Heart right ventricle (tissue), 16 donors: Measurements from ENCODE around the gene TLE3. TPM values are rescaled to one million over a fixed set of nuclear protein-coding genes. Genes with fewer than 3 reads are reported as not detected.

Source experiments
- ATAC-seq, 8 donors: fragments of 200-7000 bp; cut with Tn5 transposase; one replicate each; pipeline ENCODE4 v1.9.1; 2020; ENCODE audit warnings: mild to moderate bottlenecking in 8 of 8, moderate library complexity in 8 of 8, moderate number of reproducible peaks in 1 of 8
- DNase-seq, 2 donors: peaks; one replicate each; pipeline ENCODE4 v3.0.0-alpha.2; 2020
- H3K27ac ChIP-seq, 10 donors: fragments of 200-600 bp; sonication (generic) in 2 of 10; one replicate each; pipeline versions ENCODE4 v1.5.0 to v1.8.0; 2020 to 2022; ENCODE audit warnings: mild to moderate bottlenecking in 3 of 10
- H3K27me3 ChIP-seq, 7 donors: fragments of 200-600 bp; one replicate each; pipeline ENCODE4 v1.8.0; 2021 to 2022; ENCODE audit warnings: mild to moderate bottlenecking in 2 of 7
- H3K36me3 ChIP-seq, 9 donors: fragments of 200-600 bp; sonication (generic) in 1 of 9; one replicate each; pipeline versions ENCODE4 v1.5.0 to v1.8.0; 2020 to 2022; ENCODE audit warnings: mild to moderate bottlenecking in 2 of 9
- H3K4me1 ChIP-seq, 9 donors: fragments of 200-600 bp; sonication (generic) in 1 of 9; one replicate each; pipeline versions ENCODE4 v1.5.0 to v1.8.0; 2020 to 2022; ENCODE audit warnings: mild to moderate bottlenecking in 4 of 9
- H3K4me3 ChIP-seq, 10 donors: fragments of 200-600 bp; sonication (generic) in 2 of 10; one replicate each; pipeline versions ENCODE4 v1.5.0 to v1.8.0; 2020 to 2022; ENCODE audit warnings: mild to moderate bottlenecking in 7 of 10, moderate library complexity in 2 of 10
- H3K9me3 ChIP-seq, 11 donors: fragments of 200-600 bp in 10 of 11; sonication (generic) in 2 of 11; one replicate each; pipeline versions ENCODE4 v1.5.0 to v1.8.0; 2013 to 2022; ENCODE audit warnings: mild to moderate bottlenecking in 2 of 11, control low read depth in 1 of 11, moderate library complexity in 1 of 11
- WGBS, 2 donors: extraction: QIAGEN DNeasy Blood & Tissue Kit; methylation state at CpG; one replicate each; pipeline ENCODE4 v1.1.7; 2013; ENCODE audit warnings: inconsistent platforms in 1 of 2; 5-methylcytosine and 5-hydroxymethylcytosine counted together
- intact Hi-C, 10 donors: fragments of 100-400 bp; cut with DNase I; formaldehyde crosslinking; loops; one replicate each; pipeline versions ENCODE4 v1.11.1 to v1.14.2; 2022
- polyA plus RNA-seq, 2 donors: library from polyadenylated mRNA; stranded (reverse); fragments of 200-250 nt; gene quantifications; one replicate each; pipeline ENCODE4 v1.2.3, GENCODE V29; 2013
- total RNA-seq, 10 donors: library from RNA; stranded (reverse); fragmentation: NEBNext Ultra II Directional in 3 of 10; extraction: Animal tissue kit (Norgen Biotek cat#: 25700) in 3 of 10; gene quantifications; one replicate each; pipeline versions ENCODE4 v1.2.1 to v1.2.4, GENCODE V29; 2021 to 2023
- TF ChIP-seq, protein P1 (sequence below), 9 donors: fragments of 200-600 bp; sonication (generic) in 2 of 9; IDR thresholded peaks; one replicate each; pipeline versions ENCODE4 v1.5.0 to v1.8.0; 2021 to 2022; ENCODE audit warnings: antibody characterized with exemption in 9 of 9, mild to moderate bottlenecking in 5 of 9, moderate library complexity in 1 of 9
- donor health status: Arrhythmogenic right ventricular cardiomyopathy.
- donor health status: ischemic (EF 13 %, LVEDD 7.1; RV severe dilation, severe dysfunction).
- donor health status: healthy with polysubstance abuse.
- donor health status: DM: no; HTN: yes; CAD: no.
- donor health status: DM: no; HTN: no; CAD: no.
- donor health status: ischemic (EF 25% LVEDD 6.9; RV normal size, moderate dysfunction).
- donor health status: ischemic (EF 25% LVEDD 5.7; RV mildly dilated, moderate dysfunction).
- donor health status: healthy.
- donor health status: DM: yes; HTN: yes; CAD: no.
- donor health status: Ischemic cardiomyopathy.
- donor health status: ischemic (EF 35%, LVEDD 5.7; RV mildly dilated, moderate dysfunction).
- donor health status: nonischemic (EF 11% LVEDD 7.7; RV severe dilation, severe dysfunction).
- donor health status: DM: yes; HTN: yes; CAD: no.
- donor health status: PGD.
- donor health status: ischemic (EF 29% LVEDD 5.4; RV normal size, mild dysfunction).
- donor health status: nonischemic (EF 23%, LVEDD 6.1; RV moderate dilation, normal function).

TLE3 gene
- total and polyA plus RNA-seq, 12 donors = 7.5 to 21.7 (median 12.6) TPM

- Histone ChIP-seq H3K27me3 (no peaks in the 10 kb centered on the region), H3K27ac (no peak overlapping the region), H3K4me3 (no peak overlapping the region), H3K36me3 (peaks cover 0 to 86% (median 0%) of the 10 kb centered on the region in 9 donors), H3K4me1 (peaks cover 13 to 96% (median 73%) of the 10 kb centered on the region in 9 donors), H3K9me3 (no peaks in the 10 kb centered on the region)
- intact Hi-C loops = loop anchor here in 7 of 10 donors (5.0 to 10.0 kb wide), 9 partner anchors 174 to 616 kb away; no protein-coding TSS in a partner anchor
- 92 to 93% methylated on average over 8 of the region's 8 CpGs for WGBS, 2 donors
- TF ChIP-seq, protein P1, sequence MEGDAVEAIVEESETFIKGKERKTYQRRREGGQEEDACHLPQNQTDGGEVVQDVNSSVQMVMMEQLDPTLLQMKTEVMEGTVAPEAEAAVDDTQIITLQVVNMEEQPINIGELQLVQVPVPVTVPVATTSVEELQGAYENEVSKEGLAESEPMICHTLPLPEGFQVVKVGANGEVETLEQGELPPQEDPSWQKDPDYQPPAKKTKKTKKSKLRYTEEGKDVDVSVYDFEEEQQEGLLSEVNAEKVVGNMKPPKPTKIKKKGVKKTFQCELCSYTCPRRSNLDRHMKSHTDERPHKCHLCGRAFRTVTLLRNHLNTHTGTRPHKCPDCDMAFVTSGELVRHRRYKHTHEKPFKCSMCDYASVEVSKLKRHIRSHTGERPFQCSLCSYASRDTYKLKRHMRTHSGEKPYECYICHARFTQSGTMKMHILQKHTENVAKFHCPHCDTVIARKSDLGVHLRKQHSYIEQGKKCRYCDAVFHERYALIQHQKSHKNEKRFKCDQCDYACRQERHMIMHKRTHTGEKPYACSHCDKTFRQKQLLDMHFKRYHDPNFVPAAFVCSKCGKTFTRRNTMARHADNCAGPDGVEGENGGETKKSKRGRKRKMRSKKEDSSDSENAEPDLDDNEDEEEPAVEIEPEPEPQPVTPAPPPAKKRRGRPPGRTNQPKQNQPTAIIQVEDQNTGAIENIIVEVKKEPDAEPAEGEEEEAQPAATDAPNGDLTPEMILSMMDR (IDR thresholded peaks at IDR 0.05) = no peak
- DNase-seq = no peak
- ATAC-seq = no peak
These were observed 7.1 kb downstream of the TLE3 start for GRCh38 chr15:70090436-70091296.

DNA sequence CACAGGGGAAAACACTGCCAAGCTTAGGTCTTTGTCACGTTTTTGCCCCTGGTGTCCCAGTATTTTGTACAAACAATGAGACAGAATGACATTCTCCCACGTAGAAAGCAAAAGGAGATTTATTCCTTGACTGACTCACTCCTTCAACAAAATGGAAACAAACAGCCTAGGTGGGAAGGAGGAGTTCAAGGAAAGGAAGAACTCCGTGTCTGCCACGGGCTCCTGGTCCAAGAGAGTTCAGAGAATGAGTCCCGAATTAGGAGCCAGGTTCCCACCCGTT, 8.1 kb downstream of the TLE3 start:
- 71 to 76% methylated on average over 6 of the region's 6 CpGs for WGBS, 2 donors
- Histone ChIP-seq H3K4me3 (no peak overlapping the region), H3K9me3 (no peaks in the 10 kb centered on the region), H3K27me3 (peaks cover 0 to 6% (median 0%) of the 10 kb centered on the region in 7 donors), H3K36me3 (peaks cover 0 to 96% (median 0%) of the 10 kb centered on the region in 9 donors), H3K4me1 (peaks cover 8 to 94% (median 63%) of the 10 kb centered on the region in 9 donors), H3K27ac (no peak overlapping the region)
- intact Hi-C loops = no loop called here
- no peak for DNase-seq
- TF ChIP-seq, protein P1 (IDR thresholded peaks at IDR 0.05) = no peak
- ATAC-seq = no peak

GRCh38 chr15:70088887-70089691, 8.6 kb downstream of the TLE3 start:
- DNase-seq (peak in 1 of 2 donors; percentile 33), ATAC-seq (peak; percentile 43 to 77 (median 60))
- H3K36me3 ChIP-seq = peaks cover 0 to 96% (median 0%) of the 10 kb centered on the region in 9 donors
- H3K27ac ChIP-seq = peak overlapping the region in 3 of 10 donors; percentile 15 to 27 (median 20)
- intact Hi-C loops = no loop called here
- H3K4me3 ChIP-seq = peak overlapping the region in 5 of 10 donors; percentile 5 to 19 (median 7)
- TF ChIP-seq, protein P1 (IDR thresholded peaks at IDR 0.05) = no peak
- no peaks in the 10 kb centered on the region for H3K9me3 ChIP-seq
- peaks cover 0 to 9% (median 0%) of the 10 kb centered on the region in 7 donors for H3K27me3 ChIP-seq
- 33 to 40% methylated on average over 23 of the region's 23 CpGs for WGBS, 2 donors
- H3K4me1 ChIP-seq = peaks cover 7 to 94% (median 58%) of the 10 kb centered on the region in 9 donors

- H3K4me3 ChIP-seq = peak overlapping the region in 5 of 10 donors; percentile 5 to 19 (median 7)
- H3K27me3 ChIP-seq = peaks cover 0 to 9% (median 0%) of the 10 kb centered on the region in 7 donors
- peaks cover 0 to 96% (median 0%) of the 10 kb centered on the region in 9 donors for H3K36me3 ChIP-seq
- intact Hi-C loops = no loop called here
- peak; percentile 60 to 85 (median 69) for ATAC-seq
- DNase-seq = no peak
- peaks cover 3 to 94% (median 51%) of the 10 kb centered on the region in 9 donors for H3K4me1 ChIP-seq
- 39 to 58% methylated on average over 3 of the region's 3 CpGs for WGBS, 2 donors
- H3K9me3 ChIP-seq = no peaks in the 10 kb centered on the region
- H3K27ac ChIP-seq = peak overlapping the region in 2 of 10 donors; percentile 15 to 20
- TF ChIP-seq, protein P1 (IDR thresholded peaks at IDR 0.05) = no peak
These were observed 9.3 kb downstream of the TLE3 start for GRCh38 chr15:70088455-70088854.
